GM18511 (cell line): ENCODE results near the gene CLRN1.
"Not testable (repeated sequence)": the region's sequence is repeated elsewhere in the genome, so short reads cannot be mapped to it uniquely, and the experiment has no call there.

ENCODE experiments used
- ATAC-seq: cut with Tn5 transposase; IDR thresholded peaks from one replicate; pipeline ENCODE4 v1.9.1; 2021; ENCODE audit warnings: mild to moderate bottlenecking, moderate library complexity; ENCODE audit not compliant: unreplicated experiment

The CLRN1 gene, protein sequence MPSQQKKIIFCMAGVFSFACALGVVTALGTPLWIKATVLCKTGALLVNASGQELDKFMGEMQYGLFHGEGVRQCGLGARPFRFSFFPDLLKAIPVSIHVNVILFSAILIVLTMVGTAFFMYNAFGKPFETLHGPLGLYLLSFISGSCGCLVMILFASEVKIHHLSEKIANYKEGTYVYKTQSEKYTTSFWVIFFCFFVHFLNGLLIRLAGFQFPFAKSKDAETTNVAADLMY

DNA sequence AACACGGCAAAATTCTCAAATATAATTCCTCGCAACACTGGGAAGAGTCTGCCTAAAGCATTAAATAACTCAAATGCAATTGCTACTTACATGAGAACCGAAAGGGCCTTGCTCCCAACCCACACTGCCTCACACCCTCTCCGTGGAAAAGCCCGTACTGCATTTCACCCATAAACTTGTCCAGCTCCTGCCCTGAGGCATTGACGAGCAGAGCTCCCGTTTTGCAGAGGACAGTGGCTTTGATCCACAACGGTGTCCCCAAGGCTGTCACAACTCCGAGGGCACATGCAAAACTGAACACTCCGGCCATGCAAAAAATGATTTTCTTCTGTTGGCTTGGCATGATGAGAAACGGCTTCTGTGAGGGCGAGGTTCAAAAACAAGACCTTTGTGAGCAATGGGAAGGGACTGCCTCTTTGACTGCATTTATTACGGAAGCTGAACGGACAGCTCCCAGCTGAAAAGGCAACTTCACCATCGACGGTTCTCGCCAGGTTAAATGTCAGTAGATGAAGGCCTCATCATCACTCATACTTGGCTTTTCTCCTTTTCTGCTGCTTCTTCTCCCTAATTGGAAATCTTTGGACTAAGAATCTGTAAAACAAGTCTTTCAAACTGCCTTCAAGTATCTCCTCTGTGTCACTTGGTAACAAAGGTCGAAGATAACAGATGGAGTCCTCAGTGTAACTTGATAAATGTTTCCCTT lies at the start of gene CLRN1:
CLRN1 (minus strand) TSS at position 362 of the 706 bp plus-strand sequence; CDS start at position 343, 19 bp downstream.
- no peak for ATAC-seq

DNA sequence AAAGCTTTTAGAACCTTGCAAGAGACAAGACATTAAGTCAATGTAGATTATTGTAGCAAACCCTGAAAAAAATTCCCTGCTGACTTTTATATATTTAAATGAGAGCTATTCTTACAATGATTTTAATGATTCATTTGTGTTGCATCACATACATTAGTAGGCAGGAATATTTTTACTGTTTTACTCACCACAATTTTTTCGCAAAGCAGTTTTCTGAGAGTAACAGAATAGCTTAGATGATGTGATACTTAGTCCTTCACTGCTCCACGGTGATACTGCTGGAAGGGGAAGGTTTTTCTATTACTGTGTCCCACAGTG lies 43.9 kb upstream of the CLRN1 start:
- no peak for ATAC-seq

DNA sequence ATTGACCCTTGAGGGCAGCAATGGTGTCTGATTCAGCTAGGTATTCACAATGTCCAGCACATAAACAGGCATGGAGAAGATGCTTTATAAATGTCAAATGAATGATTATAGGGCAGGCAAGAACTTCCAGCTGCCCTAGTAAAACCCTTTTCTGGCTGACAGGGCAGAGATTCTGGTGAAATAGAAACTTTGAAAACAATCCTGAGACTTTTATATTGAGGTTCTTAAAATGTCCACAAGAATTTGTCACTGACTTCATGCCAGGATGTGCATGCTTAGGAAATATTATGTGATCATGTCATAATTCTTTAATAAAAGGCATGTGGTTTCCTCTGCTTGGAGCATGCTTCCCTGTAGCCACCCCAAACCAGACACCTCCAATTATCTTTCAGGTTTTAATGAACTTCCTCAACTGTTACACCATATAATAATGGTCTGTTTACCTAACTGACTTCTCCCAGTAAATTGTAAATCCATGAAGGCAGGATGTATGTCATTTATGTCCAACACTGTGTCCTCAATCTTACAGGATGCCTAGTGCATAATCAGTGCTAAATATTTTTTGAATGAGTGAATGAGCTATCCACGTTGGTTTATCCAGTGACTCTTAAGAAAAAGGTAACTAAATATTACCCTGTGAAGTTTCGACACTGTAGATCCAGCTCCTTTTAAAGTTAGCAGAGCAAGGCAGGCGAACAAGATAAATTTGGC lies 43.4 kb upstream of the CLRN1 start:
- ATAC-seq: no peak

DNA sequence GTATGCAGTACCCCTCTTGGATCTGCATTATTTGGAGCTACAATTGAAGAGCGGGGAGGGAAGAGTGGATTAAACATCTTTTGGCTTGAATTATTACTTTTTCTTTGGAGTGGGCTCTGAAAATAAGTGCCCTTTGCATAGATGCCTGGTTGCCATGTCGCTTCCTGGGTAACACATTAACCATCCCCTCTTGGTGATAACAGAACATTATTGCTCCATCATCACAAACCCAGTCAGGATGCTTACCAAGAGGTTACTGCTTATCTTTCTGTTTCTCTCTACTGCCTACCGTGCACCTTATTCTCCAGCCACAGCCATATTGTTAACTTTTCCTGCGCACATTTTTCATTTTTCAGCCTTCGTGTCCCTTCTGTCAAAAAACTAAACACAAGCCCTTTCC lies 42.7 kb upstream of the CLRN1 start:
- ATAC-seq: no peak

DNA sequence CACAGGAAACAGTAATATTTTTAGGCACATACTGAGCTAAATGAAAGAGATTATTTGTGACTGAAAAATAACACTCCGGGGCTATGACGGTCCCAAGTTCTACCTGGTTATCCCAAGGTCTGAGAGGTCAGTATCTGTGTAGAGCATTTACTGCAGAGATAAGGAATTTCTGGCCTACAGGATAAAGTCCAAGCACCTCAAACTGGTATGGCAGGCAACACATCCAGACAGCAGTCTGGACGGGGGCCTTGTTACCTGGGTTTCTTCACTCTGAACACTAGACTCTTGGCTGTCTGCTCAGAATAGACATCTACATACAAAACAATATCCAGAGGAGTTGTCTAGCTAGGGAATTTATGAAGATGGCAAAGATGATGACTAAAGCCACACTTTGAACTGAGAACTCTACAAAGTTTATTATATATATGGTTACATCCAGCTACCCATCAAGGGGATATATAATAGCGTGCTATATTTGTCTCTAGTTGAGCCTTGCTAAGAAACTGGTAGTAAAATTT lies 42.0 kb upstream of the CLRN1 start:
- ATAC-seq: no peak

DNA sequence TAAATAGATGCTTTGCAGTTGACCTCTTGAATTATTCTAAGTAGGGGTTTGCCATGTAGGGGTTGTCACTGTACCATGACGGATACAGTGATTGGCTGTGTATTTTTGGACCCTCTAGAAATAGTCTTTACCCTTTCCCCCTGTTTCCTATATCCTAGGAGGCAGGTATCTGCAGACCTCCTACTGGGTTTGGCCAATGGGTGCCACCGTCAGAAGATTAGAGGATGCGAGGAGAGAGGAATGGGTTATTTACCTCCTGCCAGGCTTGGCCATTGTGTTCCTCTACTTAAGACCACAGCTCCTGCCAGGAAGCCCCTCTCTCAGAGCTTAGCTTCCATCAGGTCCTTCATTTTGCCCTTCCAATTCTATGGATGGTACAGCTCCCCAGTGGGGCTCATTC lies 40.2 kb upstream of the CLRN1 start:
- ATAC-seq: no peak

DNA sequence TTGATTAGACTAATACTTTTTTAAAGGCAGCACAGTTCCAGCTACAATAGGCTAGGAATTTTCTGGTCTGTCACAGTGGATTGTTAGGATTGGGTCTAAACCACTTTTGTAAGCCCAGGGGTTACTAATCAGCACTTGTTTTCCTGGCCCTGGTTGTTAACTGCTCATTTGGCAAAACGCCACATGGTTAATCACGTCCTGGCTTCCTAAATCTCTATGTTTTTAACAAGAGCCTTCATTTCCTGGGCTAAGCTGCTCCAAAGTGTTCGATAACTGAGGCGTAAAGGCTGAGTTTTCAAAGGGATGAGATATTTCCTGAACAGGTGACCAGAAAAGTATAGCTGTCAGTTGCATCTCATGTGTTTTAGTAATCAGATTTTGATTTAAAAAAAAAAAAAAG lies 38.9 kb upstream of the CLRN1 start:
- no peak for ATAC-seq

DNA sequence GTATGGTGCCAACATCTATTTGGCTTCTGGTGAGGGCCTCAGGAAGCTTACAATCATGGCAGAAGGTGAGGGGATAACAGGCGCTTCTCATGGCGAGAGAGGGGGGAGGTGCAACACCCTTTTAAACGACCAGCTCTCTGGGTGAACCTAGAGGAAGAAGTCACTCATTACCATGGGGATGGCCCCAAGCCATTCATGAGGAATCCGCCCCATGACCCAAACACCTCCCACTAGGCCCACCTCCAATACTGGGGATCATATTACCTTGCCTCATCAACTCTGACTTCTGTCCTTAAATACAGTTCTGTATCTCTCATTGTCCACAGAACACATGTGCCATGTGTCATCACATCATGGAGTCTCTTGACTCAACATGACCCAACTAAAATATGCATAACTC lies 37.5 kb upstream of the CLRN1 start:
- no peak for ATAC-seq

DNA sequence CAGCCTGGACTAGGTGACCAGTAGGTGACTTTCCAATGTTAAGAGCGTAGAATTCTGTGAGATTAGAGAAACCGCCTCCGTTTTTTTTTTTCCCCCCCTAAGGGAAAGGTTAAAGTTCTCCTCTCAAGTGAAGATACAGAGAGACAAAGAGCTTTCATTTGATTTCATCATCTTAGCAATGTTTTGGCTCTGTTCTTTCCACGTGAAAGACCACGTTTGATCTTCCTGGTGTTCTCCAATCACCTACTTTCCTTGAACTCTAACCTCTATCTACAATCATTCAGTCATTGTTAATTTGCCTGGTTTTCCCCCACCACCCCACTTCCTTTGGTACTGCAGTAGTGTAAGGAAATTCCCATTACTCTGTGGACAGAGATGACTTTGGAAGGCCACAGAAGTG lies 36.9 kb upstream of the CLRN1 start:
- no peak for ATAC-seq

DNA sequence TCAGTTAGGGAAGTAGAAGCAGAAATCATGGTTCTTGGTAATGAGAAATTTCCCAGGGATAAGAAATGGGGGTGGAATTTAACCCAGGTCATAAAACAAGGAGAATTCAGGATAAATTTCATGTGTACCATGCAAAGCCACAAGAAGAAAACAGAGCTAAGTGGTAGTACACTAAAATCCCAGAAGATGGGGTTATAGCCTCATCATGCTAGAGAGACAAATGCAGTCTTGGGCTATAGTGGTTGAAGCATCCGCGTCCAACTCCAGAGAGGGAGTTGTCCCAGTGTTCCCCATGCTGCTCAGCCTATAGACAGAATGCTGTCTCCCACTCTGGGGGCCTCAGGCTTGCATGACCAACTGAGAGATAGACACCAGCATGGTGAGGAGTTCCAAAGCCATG lies 36.2 kb upstream of the CLRN1 start:
- no peak for ATAC-seq

DNA sequence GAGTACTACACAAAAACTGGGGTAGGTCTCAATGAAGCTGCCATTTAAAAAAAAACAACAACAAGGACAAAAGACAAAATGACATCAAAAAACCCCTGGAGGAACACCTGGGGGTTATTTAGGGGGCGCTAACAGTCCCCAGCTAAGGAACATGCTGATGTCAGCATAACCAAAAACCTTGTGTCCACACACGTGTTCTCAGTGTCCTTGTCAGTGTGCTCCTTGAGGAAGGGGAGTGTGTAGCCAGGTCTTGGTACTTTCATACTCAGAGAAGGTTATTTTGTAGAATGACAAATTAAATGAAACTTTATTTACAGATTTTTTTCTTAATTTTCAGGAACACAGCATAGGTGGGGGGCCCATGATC lies 31.2 kb upstream of the CLRN1 start:
- ATAC-seq: no peak

DNA sequence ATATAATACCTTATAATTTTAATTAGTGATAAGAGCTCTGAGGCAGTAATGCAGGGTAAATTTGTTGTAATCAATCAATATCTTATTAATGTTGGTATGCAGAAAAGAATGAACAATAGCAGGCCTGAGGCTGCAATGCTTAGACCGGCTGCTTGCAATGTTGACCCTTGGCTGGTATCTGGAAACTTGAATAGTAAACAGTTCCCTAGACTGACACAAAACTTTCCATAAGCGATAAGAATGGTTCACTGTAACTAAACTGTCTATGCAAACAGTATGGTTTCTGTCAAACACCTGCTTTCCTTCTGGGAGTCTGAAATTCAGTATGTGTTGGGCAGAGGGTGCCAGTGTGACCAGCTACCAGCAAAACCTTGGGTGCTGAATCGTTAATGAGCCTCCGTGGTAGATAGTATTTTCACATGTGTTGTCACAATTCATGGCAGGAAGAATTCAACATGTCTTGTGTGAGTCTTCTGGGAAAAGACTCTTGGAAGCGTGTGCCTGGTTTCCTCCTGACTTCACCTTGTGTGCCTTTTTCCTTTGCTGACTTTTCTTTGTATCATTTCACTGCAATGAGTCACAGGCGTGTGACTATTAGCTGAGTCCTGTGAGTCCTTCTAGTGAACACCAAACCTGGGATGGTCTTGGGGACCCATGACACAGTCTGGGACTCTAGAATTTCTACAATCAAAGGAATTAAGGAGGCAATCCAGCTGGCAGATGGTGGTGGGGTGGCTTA lies 30.7 kb upstream of the CLRN1 start:
- ATAC-seq: no peak

DNA sequence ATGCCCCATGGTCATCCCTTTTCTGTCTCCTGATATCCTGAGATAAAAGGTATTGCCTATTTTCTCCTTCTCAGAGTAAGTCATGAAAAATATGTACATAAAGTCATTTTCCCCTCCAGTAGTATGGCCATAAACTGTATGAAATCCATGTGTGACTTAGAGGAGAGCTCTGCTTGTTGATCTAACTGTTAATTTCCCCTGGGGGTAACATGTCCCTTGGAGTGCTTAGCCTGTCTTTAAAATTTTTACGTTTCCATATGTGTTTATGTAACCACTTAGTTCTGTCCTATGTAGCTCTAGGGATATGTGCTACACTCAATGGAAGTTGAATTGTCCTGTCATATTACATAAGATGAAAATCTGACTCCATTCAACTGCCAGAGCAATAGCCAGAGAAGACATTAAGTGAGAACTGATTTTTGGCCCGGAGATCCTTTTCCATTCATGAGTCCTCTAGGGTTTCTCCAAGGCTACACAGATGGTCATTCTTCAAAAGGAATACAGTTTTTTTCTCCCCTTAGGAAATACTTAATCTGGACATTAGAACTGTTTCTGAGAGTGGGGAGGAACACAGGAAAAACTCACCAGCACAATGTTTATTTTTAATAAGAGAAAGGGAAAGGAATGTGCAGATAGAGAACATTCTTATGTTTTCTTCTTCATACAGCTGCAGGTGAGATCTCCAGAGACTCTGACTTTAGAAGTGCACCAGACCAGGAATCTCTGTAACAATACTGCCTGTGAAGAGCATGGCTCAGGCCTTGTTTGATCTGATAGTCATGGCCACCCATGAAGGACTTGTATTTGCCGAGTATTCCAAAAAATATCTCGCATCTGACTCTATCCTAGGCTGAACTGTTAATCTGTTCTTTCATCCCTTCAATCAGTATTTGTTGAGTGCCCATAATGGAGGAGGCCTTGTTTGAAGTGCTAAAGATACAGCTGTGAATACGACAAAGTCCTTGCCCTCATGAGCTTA lies 29.8 kb upstream of the CLRN1 start:
- no peak for ATAC-seq

DNA sequence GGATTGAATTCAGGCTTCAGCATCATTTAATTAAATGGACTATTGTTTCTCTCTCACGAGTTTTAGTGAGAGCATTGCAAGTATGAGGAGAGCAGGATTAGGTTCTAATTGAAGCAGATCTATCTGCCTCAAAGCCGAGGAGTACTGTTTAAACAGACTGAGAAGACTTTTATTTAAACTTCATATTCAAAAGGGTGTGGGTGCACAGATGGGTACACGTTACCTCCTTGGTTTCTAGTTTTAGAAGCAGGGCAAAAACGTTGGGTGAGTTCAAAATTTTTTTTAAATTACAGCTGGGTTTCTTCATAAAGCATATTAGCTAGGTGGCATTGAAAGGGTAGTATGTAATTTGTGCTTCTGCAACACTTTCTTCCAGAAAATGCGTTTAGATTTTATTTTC lies 26.5 kb upstream of the CLRN1 start:
- no peak for ATAC-seq

DNA sequence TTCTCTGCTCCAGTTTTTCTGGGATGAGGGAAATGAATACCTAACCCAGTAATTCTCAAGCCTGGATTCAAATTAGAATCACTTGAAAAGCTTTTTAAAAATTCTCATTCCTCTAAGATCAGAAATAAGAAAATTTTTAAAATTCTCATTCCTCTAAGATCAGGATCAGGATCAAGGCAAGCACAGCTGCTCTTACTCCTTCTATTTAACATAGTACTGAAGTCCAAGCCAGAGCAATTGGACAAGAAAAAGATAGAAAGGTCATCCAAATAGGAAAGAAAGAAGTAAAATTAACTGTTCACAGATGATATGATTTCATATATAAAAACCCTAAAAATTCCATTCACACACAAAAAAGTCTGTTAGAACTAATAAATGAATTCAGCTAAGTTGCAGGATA lies 24.2 kb upstream of the CLRN1 start:
- no peak for ATAC-seq

DNA sequence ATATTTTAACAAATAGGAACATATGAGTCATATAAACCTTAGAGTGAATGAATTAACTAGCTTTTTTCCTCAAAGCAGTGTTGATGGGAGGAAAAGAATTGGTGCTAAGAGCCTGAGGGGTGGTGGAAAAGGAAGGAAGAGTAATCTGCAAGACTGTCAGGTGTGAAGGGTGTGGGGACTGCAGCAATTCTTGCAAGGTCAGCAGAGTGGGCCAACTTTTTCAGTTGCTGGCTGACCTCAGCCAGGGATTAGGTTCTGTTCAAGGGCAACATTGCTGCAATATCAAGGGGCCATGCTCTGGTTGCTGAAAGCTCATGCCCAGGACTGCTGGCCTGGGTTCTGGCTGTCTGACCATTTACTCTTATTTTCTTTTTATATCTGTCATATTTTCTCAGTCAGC lies 23.0 kb upstream of the CLRN1 start:
- no peak for ATAC-seq

DNA sequence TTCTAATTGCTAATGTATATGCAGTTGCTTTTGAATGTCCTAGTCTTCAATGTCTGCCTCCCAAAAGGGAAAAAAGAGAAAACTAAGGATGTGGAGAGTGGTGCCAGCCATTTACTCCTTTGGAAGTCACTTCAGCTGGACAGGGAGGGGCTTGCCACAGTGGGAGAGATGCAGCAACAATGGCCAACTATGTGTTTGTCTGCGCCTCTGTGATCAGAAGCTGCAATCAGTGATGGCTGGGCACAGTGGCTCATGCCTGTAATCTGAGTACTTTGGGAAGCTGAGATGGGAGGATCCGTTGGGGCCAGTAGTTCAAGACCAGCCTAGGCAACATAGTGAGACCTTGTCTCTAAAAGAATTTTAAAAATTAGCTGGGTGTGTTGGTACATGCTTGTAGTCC lies 16.7 kb upstream of the CLRN1 start:
- ATAC-seq: no peak

DNA sequence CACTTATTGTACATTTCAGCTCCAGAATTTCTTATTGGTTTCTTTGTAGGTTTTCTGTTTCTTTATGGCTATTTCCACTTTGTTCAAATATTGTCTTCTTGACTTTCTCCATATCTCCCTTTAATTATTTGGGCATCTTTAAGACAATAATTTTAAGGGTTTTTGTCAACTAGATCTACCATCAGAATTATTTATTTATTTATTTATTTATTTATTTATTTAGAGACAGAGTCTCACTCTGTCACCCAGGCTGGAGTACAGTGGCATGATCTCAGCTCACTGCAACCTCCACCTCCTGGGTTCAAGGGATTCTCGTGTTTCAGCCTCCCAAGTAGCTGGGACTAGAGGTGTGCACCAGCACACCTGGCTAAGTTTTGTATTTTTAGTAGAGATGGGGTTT lies 15.9 kb upstream of the CLRN1 start:
- ATAC-seq: not testable (repeated sequence)

DNA sequence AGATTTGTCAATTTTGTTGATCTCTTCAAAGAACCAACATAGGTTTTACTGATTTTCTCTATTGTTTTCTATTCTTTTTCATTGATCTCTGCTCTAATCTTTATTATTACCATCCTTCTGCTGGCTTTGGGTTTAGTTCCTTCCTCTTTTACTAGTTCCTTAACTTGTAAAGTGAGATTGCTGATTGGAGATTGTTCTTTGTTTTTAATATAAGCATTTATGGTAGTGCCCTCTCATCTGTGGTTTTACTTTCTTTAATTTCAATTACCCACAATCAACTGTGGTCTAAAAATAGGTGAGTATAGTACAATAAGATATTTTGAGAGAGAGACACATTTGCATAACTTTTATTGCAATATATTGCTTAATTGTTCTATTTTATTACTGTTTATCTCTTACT lies 13.2 kb upstream of the CLRN1 start:
- no peak for ATAC-seq

DNA sequence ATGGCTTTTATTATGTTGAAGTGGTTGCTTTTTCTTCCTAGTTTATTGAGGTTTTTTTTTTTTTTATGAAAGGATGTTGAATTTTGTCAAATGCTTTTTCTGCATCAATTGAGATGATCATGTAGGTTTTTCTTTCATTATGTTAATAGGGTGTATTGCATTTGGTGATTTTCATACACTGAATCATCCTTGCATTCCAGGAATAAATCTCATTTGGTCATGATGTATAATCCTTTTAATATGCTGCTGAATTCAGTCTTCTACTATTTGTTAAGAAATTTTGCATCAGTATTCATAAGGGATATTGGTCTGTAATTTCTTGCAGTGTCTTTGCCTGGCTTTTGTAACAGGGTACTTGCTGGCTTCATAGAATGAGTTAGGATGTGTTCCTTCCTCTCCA lies 11.5 kb upstream of the CLRN1 start:
- no peak for ATAC-seq
